SU-DHL-6 (cell line): ENCODE results near the gene EHMT2.

ENCODE experiments used
- EZH2phosphoT487 ChIP-seq: fragments of 200-600 bp; sonication (generic), shearing (Covaris generic); conservative IDR thresholded peaks from 2 replicates; pipeline ENCODE4 v1.6.1; 2018; ENCODE audit warnings: mild to moderate bottlenecking, antibody characterized with exemption, low read length, moderate library complexity, mixed read lengths
- TF ChIP-seq, protein P1 (sequence below): fragments of 200-600 bp; sonication (generic); IDR thresholded peaks from one replicate; pipeline ENCODE4 v1.5.1; 2017; ENCODE audit warnings: antibody characterized with exemption, mild to moderate bottlenecking, low read length, moderate library complexity; ENCODE audit not compliant: insufficient read depth, poor library complexity, severe bottlenecking

- TF ChIP-seq, protein P1, sequence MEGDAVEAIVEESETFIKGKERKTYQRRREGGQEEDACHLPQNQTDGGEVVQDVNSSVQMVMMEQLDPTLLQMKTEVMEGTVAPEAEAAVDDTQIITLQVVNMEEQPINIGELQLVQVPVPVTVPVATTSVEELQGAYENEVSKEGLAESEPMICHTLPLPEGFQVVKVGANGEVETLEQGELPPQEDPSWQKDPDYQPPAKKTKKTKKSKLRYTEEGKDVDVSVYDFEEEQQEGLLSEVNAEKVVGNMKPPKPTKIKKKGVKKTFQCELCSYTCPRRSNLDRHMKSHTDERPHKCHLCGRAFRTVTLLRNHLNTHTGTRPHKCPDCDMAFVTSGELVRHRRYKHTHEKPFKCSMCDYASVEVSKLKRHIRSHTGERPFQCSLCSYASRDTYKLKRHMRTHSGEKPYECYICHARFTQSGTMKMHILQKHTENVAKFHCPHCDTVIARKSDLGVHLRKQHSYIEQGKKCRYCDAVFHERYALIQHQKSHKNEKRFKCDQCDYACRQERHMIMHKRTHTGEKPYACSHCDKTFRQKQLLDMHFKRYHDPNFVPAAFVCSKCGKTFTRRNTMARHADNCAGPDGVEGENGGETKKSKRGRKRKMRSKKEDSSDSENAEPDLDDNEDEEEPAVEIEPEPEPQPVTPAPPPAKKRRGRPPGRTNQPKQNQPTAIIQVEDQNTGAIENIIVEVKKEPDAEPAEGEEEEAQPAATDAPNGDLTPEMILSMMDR: no peak
- TF ChIP-seq EZH2phosphoT487: no peak
Observed at GRCh38 chr6:31945154-31945506, 47.6 kb upstream of the EHMT2 start.
